CD4-positive, alpha-beta memory T cell (primary cell): Measurements from ENCODE around the gene KLHL13. TPM values are rescaled to one million over a fixed set of nuclear protein-coding genes. Genes with fewer than 3 reads are reported as not detected.

Source experiments
- CTCF ChIA-PET: fragments of 350-600 bp; sonication (Branson Sonifier 250); formaldehyde crosslinking; loops from one replicate; lab custom pipeline; 2021; ENCODE audit warnings: inconsistent platforms; ENCODE audit not compliant: partially characterized antibody; lab: Charles Lee
- POLR2A ChIA-PET: fragments of 350-600 bp; sonication (Branson Sonifier 250); formaldehyde crosslinking; loops from one replicate; lab custom pipeline; 2021; ENCODE audit not compliant: partially characterized antibody; lab: Charles Lee
- DNase-seq, 5 donors: peaks; one replicate each; pipeline versions ENCODE4 v3.0.0 to v3.0.0-alpha.2; 2020 to 2022; ENCODE audit warnings: mixed read lengths in 1 of 5
- H3K27ac ChIP-seq: one replicate; pipeline ENCODE4 v1.7.0; 2013; ENCODE audit warnings: low read depth, low read length
- H3K27me3 ChIP-seq: 2 replicates; pipeline ENCODE4 v1.7.0; 2013; ENCODE audit warnings: mild to moderate bottlenecking, low read length, moderate library complexity; ENCODE audit not compliant: insufficient read depth
- H3K36me3 ChIP-seq: 2 replicates; pipeline ENCODE4 v1.7.0; 2013; ENCODE audit warnings: mild to moderate bottlenecking, low read length, moderate library complexity; ENCODE audit not compliant: insufficient read depth
- H3K4me1 ChIP-seq: 2 replicates; pipeline ENCODE4 v1.7.0; 2013; ENCODE audit warnings: mild to moderate bottlenecking, low read length, moderate library complexity; ENCODE audit not compliant: insufficient read depth
- H3K4me3 ChIP-seq, 2 donors: one replicate each; pipeline ENCODE4 v1.7.0; 2013; ENCODE audit warnings: low read length in 2 of 2, mild to moderate bottlenecking in 1 of 2
- H3K9me3 ChIP-seq, 2 donors: one replicate each; pipeline ENCODE4 v1.7.0; 2013; ENCODE audit warnings: low read length in 2 of 2, control low read depth in 1 of 2; ENCODE audit not compliant: control insufficient read depth in 1 of 2
- H3K27ac Mint-ChIP-seq, 7 donors: one replicate each; pipeline ENCODE4 v1.8.0; 2020 to 2021; ENCODE audit warnings: mixed read lengths in 7 of 7, mild to moderate bottlenecking in 6 of 7, inconsistent platforms in 3 of 7, moderate library complexity in 3 of 7
- H3K27me3 Mint-ChIP-seq, 2 donors: one replicate each; pipeline ENCODE4 v1.8.0; 2020 to 2021; ENCODE audit warnings: mixed read lengths in 2 of 2
- H3K36me3 Mint-ChIP-seq, 2 donors: one replicate each; pipeline ENCODE4 v1.8.0; 2020 to 2021; ENCODE audit warnings: mixed read lengths in 2 of 2, inconsistent platforms in 1 of 2, mild to moderate bottlenecking in 1 of 2
- H3K4me1 Mint-ChIP-seq, 4 donors: one replicate each; pipeline ENCODE4 v1.8.0; 2020 to 2021; ENCODE audit warnings: mixed read lengths in 4 of 4, mild to moderate bottlenecking in 1 of 4
- H3K4me3 Mint-ChIP-seq, 8 donors: one replicate each; pipeline ENCODE4 v1.8.0; 2020 to 2021; ENCODE audit warnings: mixed read lengths in 8 of 8, mild to moderate bottlenecking in 7 of 8, moderate library complexity in 6 of 8, inconsistent platforms in 3 of 8
- H3K9me3 Mint-ChIP-seq, 8 donors: one replicate each; pipeline ENCODE4 v1.8.0; 2020 to 2021; ENCODE audit warnings: mixed read lengths in 8 of 8, mild to moderate bottlenecking in 5 of 8, inconsistent platforms in 3 of 8, moderate library complexity in 1 of 8
- intact Hi-C: fragments of 100-400 bp; cut with micrococcal nuclease; formaldehyde crosslinking; loops from one replicate; pipeline ENCODE4 v1.15.1; 2023
- polyA plus RNA-seq, 2 donors: library from polyadenylated mRNA; unstranded; fragments of 300-500 nt; fragmentation: Illumina TruSeq; gene quantifications; one replicate each; pipeline ENCODE4 v1.2.3, GENCODE V29; 2021
- total RNA-seq, 2 experiments: library from RNA; stranded (reverse); gene quantifications; one replicate each; pipeline ENCODE4 v1.2.3, GENCODE V29; 2021

The KLHL13 gene
- total and polyA plus RNA-seq, 4 experiments from 2014 or later: 0.53 to 0.59 TPM; not detected in 2

GRCh38 chrX:117990438-117990837, 126.2 kb downstream of the KLHL13 start:
- Mint-ChIP-seq H3K36me3 (no peaks in the 10 kb centered on the region), H3K4me3 (no peak overlapping the region), H3K27ac (no peak overlapping the region), H3K27me3 (no peaks in the 10 kb centered on the region), H3K9me3 (peaks cover 0 to 3% (median 0%) of the 10 kb centered on the region in 8 donors), H3K4me1 (no peaks in the 10 kb centered on the region)
- intact Hi-C loops: no loop called here
- no peaks in the 10 kb centered on the region for H3K27me3 ChIP-seq
- ChIA-PET POLR2A (no interaction called here), CTCF (no interaction called here)
- no peaks in the 10 kb centered on the region for H3K36me3 ChIP-seq
- H3K4me3 ChIP-seq: no peak overlapping the region
- DNase-seq: no peak
- H3K9me3 ChIP-seq: no peaks in the 10 kb centered on the region
- H3K27ac ChIP-seq: no peak overlapping the region
- no peaks in the 10 kb centered on the region for H3K4me1 ChIP-seq

- CTCF ChIA-PET: interaction anchor here (1.5 kb wide), 1 partner anchor 10 kb away, joined by 3 read pairs; no protein-coding TSS in a partner anchor
- DNase-seq: no peak
- no peaks in the 10 kb centered on the region for H3K36me3 Mint-ChIP-seq
- H3K27ac Mint-ChIP-seq: no peak overlapping the region
- intact Hi-C loops: no loop called here
- H3K9me3 ChIP-seq: no peaks in the 10 kb centered on the region
- H3K4me3 ChIP-seq: no peak overlapping the region
- H3K4me1 ChIP-seq: no peaks in the 10 kb centered on the region
- no peaks in the 10 kb centered on the region for H3K27me3 ChIP-seq
- no peak overlapping the region for H3K4me3 Mint-ChIP-seq
- peaks cover 0 to 3% (median 0%) of the 10 kb centered on the region in 8 donors for H3K9me3 Mint-ChIP-seq
- H3K4me1 Mint-ChIP-seq: no peaks in the 10 kb centered on the region
- no peaks in the 10 kb centered on the region for H3K27me3 Mint-ChIP-seq
- H3K36me3 ChIP-seq: no peaks in the 10 kb centered on the region
- H3K27ac ChIP-seq: no peak overlapping the region
- POLR2A ChIA-PET: no interaction called here
These were observed 127.1 kb downstream of the KLHL13 start for GRCh38 chrX:117989512-117989911.

- intact Hi-C loops: no loop called here
- Histone ChIP-seq H3K4me3 (no peak overlapping the region), H3K9me3 (no peaks in the 10 kb centered on the region), H3K4me1 (no peaks in the 10 kb centered on the region), H3K27ac (no peak overlapping the region), H3K36me3 (no peaks in the 10 kb centered on the region), H3K27me3 (no peaks in the 10 kb centered on the region)
- DNase-seq: no peak
- ChIA-PET POLR2A (no interaction called here), CTCF (no interaction called here)
- no peaks in the 10 kb centered on the region for H3K27me3 Mint-ChIP-seq
- peaks cover 0 to 2% (median 0%) of the 10 kb centered on the region in 8 donors for H3K9me3 Mint-ChIP-seq
- no peak overlapping the region for H3K27ac Mint-ChIP-seq
- H3K4me1 Mint-ChIP-seq: no peaks in the 10 kb centered on the region
- no peaks in the 10 kb centered on the region for H3K36me3 Mint-ChIP-seq
- H3K4me3 Mint-ChIP-seq: no peak overlapping the region
These were observed 129.2 kb downstream of the KLHL13 start for GRCh38 chrX:117987373-117987772.

GRCh38 chrX:117985241-117985640, 131.4 kb downstream of the KLHL13 start:
- H3K4me1 Mint-ChIP-seq: no peaks in the 10 kb centered on the region
- Histone ChIP-seq H3K9me3 (no peaks in the 10 kb centered on the region), H3K36me3 (no peaks in the 10 kb centered on the region), H3K27me3 (no peaks in the 10 kb centered on the region), H3K27ac (no peak overlapping the region), H3K4me1 (no peaks in the 10 kb centered on the region), H3K4me3 (no peak overlapping the region)
- no peaks in the 10 kb centered on the region for H3K9me3 Mint-ChIP-seq
- CTCF ChIA-PET: no interaction called here
- POLR2A ChIA-PET: no interaction called here
- H3K36me3 Mint-ChIP-seq: no peaks in the 10 kb centered on the region
- H3K27ac Mint-ChIP-seq: no peak overlapping the region
- intact Hi-C loops: no loop called here
- H3K4me3 Mint-ChIP-seq: no peak overlapping the region
- no peaks in the 10 kb centered on the region for H3K27me3 Mint-ChIP-seq
- no peak for DNase-seq

DNA sequence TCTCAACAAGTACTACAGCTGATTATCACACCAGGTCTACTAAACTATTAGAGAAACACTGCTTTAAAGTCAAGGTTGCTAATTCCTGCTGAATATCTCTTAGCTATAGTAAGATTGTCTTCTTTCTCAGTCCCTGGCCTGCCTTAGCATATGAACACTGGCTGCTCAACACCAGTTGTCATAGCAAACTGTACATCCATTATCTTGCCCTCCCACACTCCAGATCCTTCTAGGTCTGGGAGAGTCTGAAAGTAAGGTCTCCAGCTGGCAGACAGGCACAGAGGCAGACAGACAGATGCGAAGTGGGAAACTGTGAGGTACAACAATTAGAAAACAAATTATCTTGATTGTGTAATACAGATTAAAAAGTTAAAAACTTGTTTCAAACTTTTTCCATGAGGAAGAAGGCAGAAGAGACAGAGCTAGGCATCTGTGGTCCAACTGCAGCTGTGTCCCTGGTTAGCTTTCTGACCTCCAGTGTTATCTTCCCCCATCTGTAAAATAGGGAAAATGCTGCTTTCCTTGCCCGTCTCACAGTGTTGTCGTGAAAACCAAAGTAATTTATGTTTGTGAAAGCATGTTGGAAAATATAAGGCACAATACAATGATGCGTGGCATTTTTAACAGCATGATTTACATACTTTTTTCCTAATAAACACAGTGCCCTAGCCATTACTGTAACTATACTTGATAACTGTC, 133.8 kb downstream of the KLHL13 start:
- Histone ChIP-seq H3K27me3 (no peaks in the 10 kb centered on the region), H3K36me3 (no peaks in the 10 kb centered on the region), H3K27ac (no peak overlapping the region), H3K9me3 (no peaks in the 10 kb centered on the region), H3K4me3 (no peak overlapping the region), H3K4me1 (no peaks in the 10 kb centered on the region)
- ChIA-PET CTCF (no interaction called here), POLR2A (no interaction called here)
- Mint-ChIP-seq H3K9me3 (no peaks in the 10 kb centered on the region), H3K4me3 (no peak overlapping the region), H3K36me3 (no peaks in the 10 kb centered on the region), H3K4me1 (no peaks in the 10 kb centered on the region), H3K27ac (no peak overlapping the region), H3K27me3 (no peaks in the 10 kb centered on the region)
- intact Hi-C loops: no loop called here
- no peak for DNase-seq

DNA sequence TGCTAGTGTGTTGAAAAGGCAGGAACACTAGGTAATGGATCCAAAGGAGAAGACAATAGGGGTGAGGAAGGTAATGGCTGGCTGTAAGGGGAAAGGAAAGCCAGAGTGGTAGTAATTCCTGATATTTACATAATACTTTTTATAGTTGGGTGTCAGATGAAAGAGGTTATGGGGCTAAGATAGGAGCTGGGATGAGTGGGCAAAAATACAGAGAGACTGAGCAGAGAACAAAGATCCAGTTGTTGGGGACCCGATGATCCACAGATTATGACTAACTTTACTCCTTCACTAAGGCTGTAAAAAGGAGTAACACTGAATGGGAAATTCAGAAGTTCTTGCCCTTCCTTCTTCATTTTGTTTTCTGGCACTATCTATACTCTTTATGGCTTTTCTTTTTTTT, 138.2 kb downstream of the KLHL13 start:
- intact Hi-C loops: no loop called here
- Histone ChIP-seq H3K9me3 (no peaks in the 10 kb centered on the region), H3K27me3 (no peaks in the 10 kb centered on the region), H3K4me3 (no peak overlapping the region), H3K4me1 (no peaks in the 10 kb centered on the region), H3K27ac (no peak overlapping the region), H3K36me3 (no peaks in the 10 kb centered on the region)
- Mint-ChIP-seq H3K27me3 (no peaks in the 10 kb centered on the region), H3K4me3 (no peak overlapping the region), H3K9me3 (no peaks in the 10 kb centered on the region), H3K4me1 (no peaks in the 10 kb centered on the region), H3K36me3 (no peaks in the 10 kb centered on the region), H3K27ac (no peak overlapping the region)
- ChIA-PET CTCF (no interaction called here), POLR2A (no interaction called here)
- DNase-seq: no peak

GRCh38 chrX:117977526-117977925, 139.1 kb downstream of the KLHL13 start:
- Histone ChIP-seq H3K4me1 (no peaks in the 10 kb centered on the region), H3K27me3 (no peaks in the 10 kb centered on the region), H3K36me3 (no peaks in the 10 kb centered on the region), H3K4me3 (no peak overlapping the region), H3K27ac (no peak overlapping the region), H3K9me3 (no peaks in the 10 kb centered on the region)
- Mint-ChIP-seq H3K4me3 (no peak overlapping the region), H3K4me1 (no peaks in the 10 kb centered on the region), H3K27me3 (no peaks in the 10 kb centered on the region), H3K36me3 (no peaks in the 10 kb centered on the region), H3K27ac (no peak overlapping the region), H3K9me3 (no peaks in the 10 kb centered on the region)
- CTCF ChIA-PET: no interaction called here
- intact Hi-C loops: no loop called here
- no peak for DNase-seq
- POLR2A ChIA-PET: no interaction called here
